Measurements from ENCODE around the gene HIKESHI.
"Not testable (repeated sequence)": the region's sequence is repeated elsewhere in the genome, so short reads cannot be mapped to it uniquely, and the experiment has no call there.

HIKESHI gene

DNA sequence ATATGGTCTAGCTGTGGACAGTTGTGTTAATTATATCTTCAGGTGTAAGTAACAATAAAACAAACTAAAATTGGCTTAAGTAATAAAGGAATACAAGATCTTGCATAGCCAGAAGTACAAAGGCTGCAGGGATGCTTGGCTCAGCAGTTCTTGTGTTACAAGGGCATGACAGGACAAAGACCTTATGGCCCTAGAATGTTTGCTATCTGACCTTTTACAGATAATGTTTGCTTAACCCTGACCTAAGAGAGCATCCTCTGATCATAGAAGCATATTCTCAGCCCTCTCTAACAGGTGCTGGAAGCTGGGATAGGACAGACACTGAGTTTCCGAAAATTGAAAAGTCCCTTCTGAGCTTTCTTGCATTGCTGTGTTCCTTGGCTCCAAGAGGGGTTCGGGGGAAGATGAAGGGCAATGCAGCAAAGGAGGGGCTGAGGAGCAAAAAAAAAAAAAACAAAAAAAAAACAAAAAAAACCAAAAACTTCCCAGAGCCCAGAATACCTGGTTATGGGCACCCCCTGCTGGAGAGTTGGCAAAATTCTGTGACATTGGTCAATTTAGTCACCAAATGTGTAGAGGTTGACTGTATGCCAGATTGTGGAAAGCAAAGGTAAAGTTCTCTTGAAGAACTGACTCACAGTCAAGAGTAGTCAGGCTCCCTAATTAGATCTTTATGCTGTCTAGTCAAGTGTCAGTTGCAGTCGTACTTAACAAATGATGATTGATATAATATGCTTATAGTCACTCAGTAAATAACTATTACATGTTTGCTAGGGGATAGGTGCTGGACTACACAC is 10.4 kb upstream of the HIKESHI start:
- in situ Hi-C loops (cut with MboI; ENCODE audit: low sequenced_read_pairs): loop anchor here (25.0 kb wide), 2 partner anchors 429 to 629 kb away; partner anchors contain the start of genes CCDC83 and CREBZF

DNA sequence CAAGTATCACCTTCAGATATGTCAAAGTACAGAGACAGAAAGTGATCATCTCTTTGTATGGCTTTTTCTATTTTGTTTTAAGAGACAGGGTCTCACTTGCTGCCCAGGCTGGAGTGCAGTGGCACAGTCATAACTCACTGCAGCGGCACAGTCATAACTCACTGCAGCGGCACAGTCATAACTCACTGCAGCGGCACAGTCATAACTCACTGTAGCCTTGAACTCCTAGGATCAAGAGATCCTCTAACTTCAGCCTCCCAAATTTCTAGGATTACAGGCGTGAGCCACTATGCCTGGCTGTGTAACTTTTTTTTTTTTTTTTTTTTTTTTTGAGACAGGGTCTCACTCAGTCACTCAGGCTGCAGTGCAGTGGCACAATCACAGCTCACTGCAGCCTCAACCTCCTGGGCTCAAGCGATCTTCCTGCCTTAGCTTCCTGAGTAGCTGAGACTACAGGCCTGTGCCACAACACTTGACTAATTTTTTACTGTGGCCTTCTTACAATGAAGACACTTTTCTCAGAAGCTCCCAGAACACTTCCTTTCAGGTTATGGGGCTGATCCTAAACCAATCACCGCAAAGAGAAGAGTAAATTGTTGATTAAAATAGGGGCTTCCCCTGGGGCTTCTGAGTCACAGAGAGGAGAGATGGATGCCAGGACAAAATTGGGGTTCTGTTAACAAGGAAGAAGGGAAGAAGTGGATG is 9.0 kb upstream of the HIKESHI start:
- in situ Hi-C loops (cut with MboI; ENCODE audit: low sequenced_read_pairs): loop anchor here (25.0 kb wide), 2 partner anchors 431 to 631 kb away; partner anchors contain the start of genes CCDC83 and CREBZF

DNA sequence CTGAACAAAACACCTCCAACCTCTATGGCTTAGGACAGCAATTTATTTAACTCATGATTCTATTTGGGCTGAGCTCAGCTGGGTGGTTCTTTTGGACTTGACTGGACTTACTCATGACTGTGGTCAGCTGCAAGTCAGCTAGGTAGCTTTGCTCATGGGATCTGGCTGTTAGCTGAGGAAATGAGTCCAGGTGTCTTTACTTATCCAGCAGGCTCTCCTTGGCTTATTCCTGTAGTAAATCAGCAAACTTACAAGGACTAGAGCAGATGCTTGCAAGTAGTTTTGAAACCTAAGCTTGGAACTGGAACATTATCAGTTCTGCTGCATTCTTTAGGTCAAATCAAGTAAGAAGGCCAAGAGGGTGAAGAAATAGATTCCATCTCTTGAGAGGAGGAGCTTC is 8.0 kb upstream of the HIKESHI start:
- in situ Hi-C loops (cut with MboI; ENCODE audit: low sequenced_read_pairs): loop anchor here (25.0 kb wide), 2 partner anchors 432 to 632 kb away; partner anchors contain the start of genes CCDC83 and CREBZF

DNA sequence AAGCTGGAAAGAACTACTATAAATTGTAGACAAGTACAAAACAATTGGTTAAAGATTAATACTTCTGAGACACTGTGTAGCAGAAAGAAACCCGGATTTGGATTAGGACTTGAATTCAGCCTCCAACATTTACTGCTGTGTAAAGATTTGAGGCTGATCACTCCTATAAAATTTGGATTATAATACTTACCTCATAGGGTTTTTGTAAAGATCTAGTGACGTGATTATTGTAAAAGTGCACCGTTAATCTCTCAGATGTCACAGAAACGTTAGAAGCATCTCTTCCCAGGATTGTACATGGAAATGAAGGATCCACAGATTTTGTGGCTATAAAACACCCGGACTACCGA is 323 bp upstream of the HIKESHI start:
- in situ Hi-C loops (cut with MboI; ENCODE audit: low sequenced_read_pairs): no loop called here

DNA sequence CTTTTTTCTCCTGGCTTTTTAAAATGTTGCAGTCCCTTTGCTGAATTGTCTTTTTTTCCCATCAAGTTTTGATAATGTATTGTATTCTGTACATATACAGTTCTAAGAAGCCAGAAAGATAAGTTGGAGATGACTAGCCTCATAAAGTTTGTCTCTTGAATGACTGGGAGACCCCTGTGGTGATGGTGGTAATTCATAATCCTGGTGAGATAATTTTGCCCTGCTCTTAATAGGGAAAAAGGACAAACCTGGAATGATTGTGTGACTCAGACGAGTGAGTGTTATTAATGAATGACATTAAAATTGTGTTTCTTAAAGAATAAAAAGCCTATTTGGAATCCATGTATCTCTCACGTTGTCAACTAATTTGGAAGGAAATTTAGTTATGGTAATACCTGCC is 1.2 kb downstream of the HIKESHI start:
- in situ Hi-C loops (cut with MboI; ENCODE audit: low sequenced_read_pairs): no loop called here

DNA sequence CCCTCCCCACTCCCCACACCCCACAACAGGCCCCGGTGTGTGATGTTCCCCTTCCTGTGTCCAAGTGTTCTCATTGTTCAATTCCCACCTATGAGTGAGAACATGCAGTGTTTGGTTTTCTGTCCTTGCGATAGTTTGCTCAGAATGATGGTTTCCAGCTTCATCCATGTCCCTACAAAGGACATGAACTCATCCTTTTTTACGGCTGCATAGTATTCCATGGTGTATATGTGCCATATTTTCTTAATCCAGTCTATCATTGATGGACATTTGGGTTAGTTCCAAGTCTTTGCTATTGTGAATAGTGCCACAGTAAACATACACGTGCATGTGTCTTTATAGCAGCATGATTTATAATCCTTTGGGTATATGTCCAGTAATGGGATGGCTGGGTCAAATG is 6.7 kb downstream of the HIKESHI start:
- in situ Hi-C loops (cut with MboI; ENCODE audit: low sequenced_read_pairs): not testable (repeated sequence)

DNA sequence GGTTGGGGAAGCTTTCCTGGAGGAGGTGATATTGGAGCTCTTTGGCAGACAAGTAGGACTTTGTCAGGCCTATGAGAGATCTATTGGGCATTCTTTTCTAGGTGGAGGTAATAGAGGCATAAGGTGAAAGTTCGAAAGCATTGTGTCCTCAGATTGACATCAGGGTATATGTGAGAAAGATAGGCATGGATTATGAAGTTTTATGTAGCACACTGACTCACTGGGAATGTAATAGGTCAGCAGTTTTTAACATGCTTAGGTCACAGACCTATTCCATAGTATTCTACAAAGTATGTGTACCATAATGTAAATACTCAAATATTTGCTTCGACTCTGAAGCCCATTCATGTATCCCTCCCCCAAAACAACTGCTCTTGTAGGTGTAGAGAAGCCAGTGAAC is 11.8 kb downstream of the HIKESHI start:
- in situ Hi-C loops (cut with MboI; ENCODE audit: low sequenced_read_pairs): no loop called here

DNA sequence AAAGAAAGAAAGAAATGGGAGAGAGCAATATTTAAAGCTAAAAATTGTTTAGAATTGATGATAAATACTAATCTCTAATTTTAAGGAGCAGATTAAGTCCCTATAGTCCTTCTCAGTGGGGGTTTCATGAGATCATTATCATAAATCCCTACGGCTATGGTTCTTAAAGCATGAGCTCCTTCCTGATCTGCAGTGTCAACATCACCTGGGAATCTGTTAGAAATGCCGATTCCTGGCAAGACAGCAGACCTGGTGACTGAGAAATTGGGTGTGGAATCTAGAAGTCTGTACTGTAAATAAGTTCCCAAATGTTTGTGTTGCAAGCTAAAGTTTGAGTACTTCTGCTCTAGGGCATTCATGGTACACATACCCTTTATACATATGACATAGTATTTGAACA is 12.6 kb downstream of the HIKESHI start:
- in situ Hi-C loops (cut with MboI; ENCODE audit: low sequenced_read_pairs): no loop called here

DNA sequence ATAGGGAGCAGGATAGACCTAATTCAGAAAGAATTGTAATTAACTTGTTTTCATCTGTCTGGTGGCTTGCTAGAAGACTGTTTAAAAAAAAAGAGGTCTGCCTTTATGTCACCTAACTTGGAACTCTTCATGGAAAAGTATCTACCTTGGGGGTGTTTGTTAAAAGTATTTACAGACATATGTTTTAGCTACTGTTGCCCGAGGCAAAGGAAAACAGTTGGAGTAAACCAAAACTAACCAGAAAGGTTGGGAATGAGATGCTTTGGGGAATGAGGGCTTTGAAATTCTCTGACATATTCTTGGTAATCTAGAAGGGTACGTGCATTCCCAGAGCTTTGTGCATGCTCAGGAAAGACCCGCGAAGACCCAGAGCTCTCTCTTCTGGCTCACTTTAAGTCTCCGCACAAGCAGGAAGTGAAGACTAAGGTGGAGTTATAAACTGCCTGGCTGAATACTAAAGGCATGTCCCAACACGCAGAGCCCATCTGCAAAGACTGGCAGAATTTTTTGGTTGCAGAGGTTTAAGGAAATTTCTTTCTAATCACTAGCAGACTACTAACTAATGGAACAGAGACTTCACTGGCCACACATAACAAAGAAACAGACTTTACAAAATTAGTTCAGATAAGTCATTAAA is 33.2 kb downstream of the HIKESHI start:
- in situ Hi-C loops (cut with MboI; ENCODE audit: low sequenced_read_pairs): no loop called here

DNA sequence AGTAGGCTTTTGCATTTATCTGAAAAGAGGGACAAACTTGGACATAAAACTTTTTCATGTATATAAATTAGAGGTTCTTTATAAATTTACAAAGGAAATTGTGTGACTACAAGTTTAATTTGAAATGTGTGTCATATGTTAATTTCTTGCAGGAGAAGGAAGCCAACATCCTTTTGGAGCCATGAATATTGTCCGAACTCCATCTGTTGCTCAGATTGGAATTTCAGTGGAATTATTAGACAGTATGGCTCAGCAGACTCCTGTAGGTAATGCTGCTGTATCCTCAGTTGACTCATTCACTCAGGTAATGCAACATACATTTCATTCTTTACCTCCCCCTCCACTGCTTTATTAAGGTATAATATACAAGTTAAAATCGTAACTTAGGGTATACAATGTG is 35.2 kb downstream of the HIKESHI start:
- in situ Hi-C loops (cut with MboI; ENCODE audit: low sequenced_read_pairs): no loop called here

DNA sequence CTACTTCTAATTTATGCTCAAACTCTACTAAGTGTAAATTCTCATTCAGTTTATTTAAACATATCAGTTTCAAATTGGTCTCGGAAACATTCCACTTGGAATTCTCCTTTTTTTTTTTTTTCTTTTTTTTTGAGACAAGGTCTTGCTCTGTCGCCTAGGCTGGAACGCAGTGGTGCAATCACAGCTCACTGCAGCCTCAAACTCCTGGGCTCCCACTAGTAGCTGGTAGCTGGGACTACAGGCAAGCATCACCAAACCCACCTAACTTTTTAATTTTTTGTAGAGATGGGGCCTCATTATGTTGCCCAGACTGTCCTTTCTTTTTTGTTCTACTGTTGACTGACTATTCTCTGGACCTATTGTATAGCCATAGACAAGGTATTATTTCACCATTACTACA is 39.3 kb downstream of the HIKESHI start:
- in situ Hi-C loops (cut with MboI; ENCODE audit: low sequenced_read_pairs): no loop called here

DNA sequence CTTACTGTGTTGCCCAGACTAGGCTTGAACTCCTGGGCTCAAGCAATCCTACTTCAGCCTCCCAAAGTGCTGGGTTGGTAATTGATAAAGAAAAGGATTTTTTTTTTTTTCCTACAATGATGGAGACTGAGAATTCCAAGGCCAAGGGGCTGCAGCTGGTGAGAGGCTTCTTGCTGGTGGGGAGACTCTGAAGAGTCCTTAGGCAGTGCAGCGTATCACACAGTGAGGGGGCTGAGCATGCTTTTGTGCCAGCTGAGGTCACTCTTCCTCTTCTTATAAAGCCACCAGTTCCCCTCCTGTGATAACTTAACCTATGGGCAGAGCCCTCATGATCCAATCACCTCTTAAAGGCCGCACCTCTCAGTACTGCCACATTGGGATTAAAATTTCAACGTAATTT is 44.5 kb downstream of the HIKESHI start:
- in situ Hi-C loops (cut with MboI; ENCODE audit: low sequenced_read_pairs): no loop called here

DNA sequence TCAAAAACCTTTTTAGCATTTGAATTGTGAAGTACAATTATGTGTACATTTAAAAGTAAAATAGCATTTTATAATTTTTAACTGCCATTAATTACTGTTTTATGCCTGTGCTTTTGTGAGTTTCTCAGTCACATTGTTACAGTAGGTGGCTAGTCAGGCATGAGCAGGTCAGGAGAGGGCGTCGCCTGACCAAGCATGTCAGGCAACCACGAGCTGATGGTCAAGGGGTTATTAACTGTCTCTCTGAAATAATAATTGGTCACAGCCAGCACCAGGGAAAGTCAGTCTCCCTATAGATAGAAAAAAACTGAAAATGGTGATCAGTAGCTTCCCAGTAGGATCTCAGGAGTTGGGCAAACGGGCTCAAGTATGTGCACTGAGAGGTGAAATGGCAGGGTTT is 53.2 kb downstream of the HIKESHI start:
- in situ Hi-C loops (cut with MboI; ENCODE audit: low sequenced_read_pairs): no loop called here

DNA sequence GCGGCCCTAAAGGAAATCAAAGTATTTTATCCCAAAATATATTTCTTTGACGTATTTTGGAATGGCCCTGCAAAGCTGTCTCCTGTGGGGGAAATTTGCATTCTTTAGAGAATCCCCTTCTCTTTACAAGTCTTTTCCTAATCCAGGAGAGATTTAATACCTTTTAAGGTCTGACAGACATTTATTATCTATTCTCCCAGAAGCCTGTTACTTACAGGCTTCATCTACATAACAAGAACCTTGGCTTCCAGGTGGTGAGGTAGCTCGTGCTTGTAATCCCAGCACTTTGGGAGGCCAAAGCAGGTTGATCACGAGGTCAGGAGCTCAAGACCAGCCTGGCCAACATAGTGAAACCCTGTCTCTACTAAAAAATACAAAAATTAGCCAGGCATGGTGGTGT is 55.4 kb downstream of the HIKESHI start:
- in situ Hi-C loops (cut with MboI; ENCODE audit: low sequenced_read_pairs): not testable (repeated sequence)

DNA sequence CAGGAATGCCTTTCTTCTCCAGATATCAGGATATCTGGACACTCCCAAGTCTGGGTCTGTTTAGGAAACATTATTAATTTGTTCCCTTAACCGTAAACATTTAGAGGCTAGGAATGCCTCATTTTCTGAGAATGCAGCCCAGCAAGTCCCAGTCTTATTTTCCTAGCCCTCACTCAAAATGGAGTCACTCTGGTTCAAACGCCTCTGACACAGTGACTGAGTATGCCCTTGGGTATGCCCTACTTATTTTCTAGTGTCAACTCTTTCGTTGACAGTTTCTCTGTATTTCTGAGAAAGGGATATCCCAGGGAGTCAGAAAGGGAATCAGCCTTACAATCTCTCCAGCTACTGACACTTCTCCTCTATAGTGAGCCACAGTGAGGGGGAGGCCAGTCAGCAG is 56.7 kb downstream of the HIKESHI start:
- in situ Hi-C loops (cut with MboI; ENCODE audit: low sequenced_read_pairs): no loop called here

DNA sequence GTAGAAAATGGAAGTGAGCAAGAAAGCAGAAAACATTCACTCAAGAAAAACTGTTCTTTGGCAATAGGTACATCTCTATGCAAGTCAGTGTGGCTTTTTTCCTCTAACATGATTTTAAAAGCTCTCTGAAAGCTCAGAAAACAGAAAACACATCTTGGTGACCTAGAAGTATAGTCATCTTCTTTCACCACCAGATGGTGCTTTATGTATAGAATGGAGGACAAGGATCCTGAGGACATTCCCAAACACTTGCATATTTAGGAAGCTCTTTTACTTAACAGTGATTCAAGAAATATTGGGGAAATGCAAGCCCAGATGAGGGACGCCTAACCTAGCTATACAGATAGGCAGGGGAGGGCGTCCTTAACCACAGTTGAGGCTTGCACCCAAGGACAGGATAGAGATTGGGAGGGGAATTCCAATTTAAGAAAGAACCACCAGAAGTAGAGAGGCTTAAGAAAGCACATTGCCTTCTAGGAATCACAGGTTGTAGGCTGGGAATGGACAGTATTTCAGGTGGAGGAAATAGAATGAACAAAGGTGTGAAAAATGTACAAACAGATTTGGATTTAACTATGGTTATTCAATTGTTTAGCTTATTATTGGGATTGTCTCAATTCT is 58.8 kb downstream of the HIKESHI start:
- in situ Hi-C loops (cut with MboI; ENCODE audit: low sequenced_read_pairs): no loop called here

DNA sequence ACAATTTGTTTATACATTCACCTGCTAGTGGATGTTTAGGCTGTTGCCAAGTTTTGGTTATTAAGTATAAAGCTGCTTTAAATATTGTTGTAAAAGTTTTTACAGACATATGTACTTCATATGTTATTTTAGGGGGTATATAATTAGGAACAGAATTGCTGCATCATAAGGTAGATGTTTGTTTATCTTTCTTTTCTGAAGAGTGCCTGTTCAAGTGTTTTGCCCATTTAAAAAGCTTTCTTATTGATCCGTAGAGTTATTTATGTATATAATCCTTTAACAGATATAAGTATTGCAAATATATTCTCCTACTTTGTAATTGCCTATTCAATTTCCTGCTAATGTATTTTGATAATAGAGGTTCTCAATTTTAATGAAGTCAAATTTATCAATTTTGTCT is 61.4 kb downstream of the HIKESHI start:
- in situ Hi-C loops (cut with MboI; ENCODE audit: low sequenced_read_pairs): no loop called here

DNA sequence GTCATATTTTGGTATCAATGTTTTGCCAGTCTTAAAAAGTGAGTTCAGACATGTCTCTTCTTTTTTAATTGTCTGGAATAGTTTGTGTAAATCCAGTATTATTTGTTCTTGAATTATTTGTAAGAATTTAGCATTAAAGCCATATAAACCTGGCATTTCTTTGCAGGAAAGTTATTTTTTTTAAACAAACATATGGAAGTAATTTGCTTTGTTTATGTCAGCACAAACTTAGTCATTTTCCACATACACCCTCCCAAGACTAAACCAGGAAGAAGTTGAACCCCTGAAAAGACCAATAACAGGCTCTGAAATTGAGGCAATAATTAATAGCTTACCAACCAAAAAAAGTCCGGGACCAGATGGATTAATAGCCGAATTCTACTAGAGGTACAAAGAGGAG is 63.5 kb downstream of the HIKESHI start:
- in situ Hi-C loops (cut with MboI; ENCODE audit: low sequenced_read_pairs): no loop called here

DNA sequence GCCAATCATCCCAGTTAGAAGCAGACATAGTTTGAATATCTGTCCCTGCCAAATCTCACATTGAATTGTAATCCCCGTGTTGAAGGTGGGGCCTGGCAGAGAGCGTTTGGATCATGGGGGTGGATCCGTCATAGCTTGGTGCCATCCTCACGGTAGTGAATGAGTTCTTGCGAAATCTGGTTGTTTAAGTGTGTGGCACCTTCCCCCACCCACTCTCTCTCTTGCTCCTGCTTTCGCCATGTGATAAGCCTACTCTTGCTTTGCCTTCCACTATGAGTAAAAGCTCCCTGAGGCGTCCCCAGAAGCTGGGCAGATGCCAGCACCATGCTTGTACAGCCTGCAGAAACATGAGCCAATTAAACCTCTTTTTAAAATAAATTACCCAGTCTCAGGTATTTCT is 67.6 kb downstream of the HIKESHI start:
- in situ Hi-C loops (cut with MboI; ENCODE audit: low sequenced_read_pairs): no loop called here

DNA sequence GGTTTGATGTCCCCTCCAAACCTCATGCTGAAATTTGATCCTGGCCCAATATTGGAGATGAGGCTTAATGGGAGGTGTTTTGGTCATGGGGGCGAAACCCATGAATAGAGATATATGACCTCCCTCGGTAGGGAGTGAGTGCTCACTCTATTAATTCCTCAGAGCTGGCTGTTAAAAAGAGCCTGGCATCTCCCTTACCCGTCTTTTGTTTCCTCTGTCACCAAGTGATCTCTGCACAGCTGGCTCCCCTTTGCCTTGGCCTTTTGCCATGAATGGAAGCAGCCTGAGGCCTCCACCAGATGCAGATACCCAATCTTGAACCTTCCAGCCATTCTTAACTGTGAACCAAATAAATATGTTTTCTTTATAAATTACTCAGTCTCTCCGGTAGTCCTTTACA is 68.1 kb downstream of the HIKESHI start:
- in situ Hi-C loops (cut with MboI; ENCODE audit: low sequenced_read_pairs): no loop called here

DNA sequence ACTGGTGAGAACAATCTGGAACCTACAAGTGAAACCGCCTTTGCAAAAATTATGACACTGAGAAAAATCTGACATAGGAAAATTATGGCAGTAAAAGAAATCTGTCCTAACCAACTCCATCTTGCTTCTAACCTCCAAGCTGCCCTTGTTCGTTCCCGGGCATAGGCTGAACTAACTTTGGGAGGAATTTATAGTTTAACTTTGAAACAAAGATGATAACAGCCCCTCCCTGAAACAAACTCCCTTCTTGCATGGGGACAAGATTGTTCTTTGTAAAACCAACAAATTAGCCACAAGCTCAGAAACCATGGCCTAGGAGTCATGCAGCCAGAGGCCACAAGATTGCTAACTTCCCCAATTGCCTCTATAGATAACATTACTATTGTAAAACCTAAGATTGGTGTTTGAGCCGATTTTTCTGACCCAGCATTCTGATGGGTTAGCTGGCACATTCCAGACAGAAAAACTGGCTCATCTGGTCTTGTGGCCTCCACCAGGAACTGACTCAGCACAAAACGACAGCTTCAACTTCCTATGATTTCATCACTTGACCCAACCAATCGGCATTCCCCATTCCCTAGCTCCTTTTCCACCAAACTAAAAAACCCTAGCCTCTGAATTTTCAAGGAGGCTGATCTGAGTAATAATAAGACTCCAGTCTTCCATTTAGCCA is 69.0 kb downstream of the HIKESHI start:
- in situ Hi-C loops (cut with MboI; ENCODE audit: low sequenced_read_pairs): no loop called here

All from HL-60/S4 treated with retinoic acid at 250 ng/mL for 4 days and 3 days (cell line).